SH-SY5Y (cell line): ENCODE data around the gene ANKRD37.

Experiments
- GATA2 ChIP-seq: IDR thresholded peaks from 2 replicates; pipeline ENCODE4 v1.6.1; 2011; ENCODE audit warnings: mild to moderate bottlenecking, low read depth, low read length
- GATA3 ChIP-seq: IDR thresholded peaks from 2 replicates; pipeline ENCODE4 v1.6.1; 2011; ENCODE audit warnings: low read depth, mild to moderate bottlenecking, low read length, moderate library complexity

GRCh38 chr4:185371702-185372101 lies 24.9 kb upstream of the ANKRD37 start:
- no peak for TF ChIP-seq GATA2
- no peak for TF ChIP-seq GATA3
